ENCODE results near the gene CHIT1. TPM values are rescaled to one million over a fixed set of nuclear protein-coding genes. Genes with fewer than 3 reads are reported as not detected.

Gene CHIT1
- polyA plus RNA-seq, 1 donor from 2014 or later, result not detected

DNA sequence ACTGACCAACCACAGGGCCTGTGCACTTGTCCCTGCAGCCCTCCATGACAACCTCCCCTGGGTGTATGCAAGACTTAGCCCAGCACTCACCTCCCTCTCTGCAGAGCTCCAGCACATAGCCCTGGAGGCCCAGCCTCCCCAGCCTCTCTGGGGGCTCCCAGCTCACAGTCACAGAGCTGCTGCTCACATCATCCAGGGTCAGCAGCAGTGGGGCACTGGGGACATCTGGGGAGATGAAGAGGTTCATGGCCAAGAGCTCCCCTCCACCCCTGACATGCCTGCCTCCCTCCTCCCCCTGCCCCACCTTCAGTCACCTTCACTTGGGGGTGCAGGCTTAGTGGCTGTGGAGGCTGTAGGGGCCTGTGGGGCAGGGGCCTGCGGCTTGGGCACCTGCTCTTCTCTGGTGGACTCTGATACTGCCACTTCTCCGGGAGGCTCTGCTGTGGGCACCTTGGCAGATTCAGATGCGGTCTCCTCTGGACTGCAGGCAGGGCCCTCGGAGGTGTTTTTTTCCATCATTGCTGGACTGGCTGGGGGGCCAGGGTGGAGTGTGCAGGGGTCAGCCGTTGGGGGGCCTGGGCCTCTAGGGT, 54.1 kb downstream of the CHIT1 start, which contains the start of gene MYBPH:
Gene MYBPH (minus strand): TSS at position 590 of the 590 bp plus-strand sequence. CDS start 71 bp downstream, at position 519.
- Histone ChIP-seq H3K9me2 (ENCODE audit: insufficient read depth, low read length) (no peaks in the 10 kb centered on the region), H4K20me1 (ENCODE audit: insufficient read depth) (no peaks in the 10 kb centered on the region), H3K79me2 (replicated peaks; ENCODE audit: insufficient read depth, low read length) (no peaks in the 10 kb centered on the region), H3K27ac (ENCODE audit: low read length) (no peak within 1 kb of the TSS), H3K9me3 (ENCODE audit: low read length) (no peaks in the 10 kb centered on the region), H3K4me3 (ENCODE audit: low read length) (no peak within 1 kb of the TSS), H2AFZ (ENCODE audit: low read depth, low read length) (no peak within 1 kb of the TSS), H3K36me3 (ENCODE audit: insufficient read depth, low read length) (no peaks in the 10 kb centered on the region), H3F3A (ENCODE audit: insufficient read depth, low read length, poor library complexity, severe bottlenecking) (no peaks in the 10 kb centered on the region), H3K9ac (ENCODE audit: low read length) (no peak within 1 kb of the TSS), H3K4me2 (ENCODE audit: low read length) (no peak within 1 kb of the TSS), H3K27me3 (ENCODE audit: insufficient read depth, low read depth, low read length) (no peaks in the 10 kb centered on the region)
- TF ChIP-seq SMC3 (conservative IDR thresholded peaks at IDR 0.05; ENCODE audit: poor library complexity) (no peak), EP300 (conservative IDR thresholded peaks at IDR 0.05; ENCODE audit: poor library complexity, severe bottlenecking) (no peak), POLR2AphosphoS5 (IDR thresholded peaks at IDR 0.05) (no peak), MXI1 (conservative IDR thresholded peaks at IDR 0.05; ENCODE audit: poor library complexity, severe bottlenecking) (no peak), TAF1 (IDR thresholded peaks at IDR 0.05; ENCODE audit: low read depth) (no peak), CTCF (IDR thresholded peaks at IDR 0.05; ENCODE audit: poor library complexity, severe bottlenecking) (no peak), REST (IDR thresholded peaks at IDR 0.05; ENCODE audit: borderline replicate concordance) (no peak), RAD21 (conservative IDR thresholded peaks at IDR 0.05) (no peak), EZH2 (IDR thresholded peaks at IDR 0.05; ENCODE audit: borderline replicate concordance, insufficient read depth, low read length, poor library complexity, severe bottlenecking) (no peak)

DNA sequence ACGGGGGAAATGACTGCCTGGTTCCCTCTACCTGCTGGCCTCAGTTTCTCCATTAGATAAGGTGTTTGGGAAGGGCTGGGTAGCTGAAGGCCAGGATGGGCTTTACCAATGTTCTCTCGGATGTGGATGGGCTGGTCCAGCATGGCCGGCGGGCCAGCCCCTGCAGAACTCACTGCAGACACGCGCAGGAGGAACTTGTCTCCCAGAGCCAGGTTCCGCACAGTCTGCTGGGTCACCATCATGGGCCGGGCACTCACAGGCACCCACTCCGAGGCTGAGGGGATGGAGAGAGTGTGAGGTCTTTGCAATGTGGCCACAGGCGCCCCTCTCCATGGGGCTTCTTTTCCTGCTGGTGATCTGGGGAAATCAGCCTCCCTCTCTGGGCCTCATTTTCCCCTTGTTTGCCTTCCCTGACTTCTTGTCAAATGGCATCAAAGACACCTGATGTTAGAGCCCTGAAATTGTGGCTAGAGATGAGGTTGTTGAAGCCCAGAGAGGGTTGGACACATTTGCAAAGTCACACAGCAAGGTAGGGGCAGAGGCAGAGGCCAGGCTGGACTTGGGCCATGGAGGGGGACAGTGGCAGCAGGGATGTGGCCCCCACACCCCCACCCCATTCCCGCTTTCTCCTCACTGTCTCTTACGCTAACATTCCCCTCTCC, 55.0 kb downstream of the CHIT1 start:
- no peaks in the 10 kb centered on the region for H3F3A ChIP-seq (ENCODE audit: insufficient read depth, low read length, poor library complexity, severe bottlenecking)
- no peak overlapping the region for H3K4me3 ChIP-seq (ENCODE audit: low read length)
- H3K9me2 ChIP-seq (ENCODE audit: insufficient read depth, low read length), result no peaks in the 10 kb centered on the region
- no peaks in the 10 kb centered on the region for H3K79me2 ChIP-seq (replicated peaks; ENCODE audit: insufficient read depth, low read length)
- H3K9ac ChIP-seq (ENCODE audit: low read length), result no peak overlapping the region
- H3K27ac ChIP-seq (ENCODE audit: low read length), result no peak overlapping the region
- H3K27me3 ChIP-seq (ENCODE audit: insufficient read depth, low read depth, low read length), result no peaks in the 10 kb centered on the region
- H4K20me1 ChIP-seq (ENCODE audit: insufficient read depth), result no peaks in the 10 kb centered on the region
- H2AFZ ChIP-seq (ENCODE audit: low read depth, low read length), result no peak overlapping the region
- TF ChIP-seq POLR2AphosphoS5 (IDR thresholded peaks at IDR 0.05) (no peak), SMC3 (conservative IDR thresholded peaks at IDR 0.05; ENCODE audit: poor library complexity) (no peak), EZH2 (IDR thresholded peaks at IDR 0.05; ENCODE audit: borderline replicate concordance, insufficient read depth, low read length, poor library complexity, severe bottlenecking) (no peak), TAF1 (IDR thresholded peaks at IDR 0.05; ENCODE audit: low read depth) (no peak), REST (IDR thresholded peaks at IDR 0.05; ENCODE audit: borderline replicate concordance) (no peak), MXI1 (conservative IDR thresholded peaks at IDR 0.05; ENCODE audit: poor library complexity, severe bottlenecking) (no peak), EP300 (conservative IDR thresholded peaks at IDR 0.05; ENCODE audit: poor library complexity, severe bottlenecking) (no peak), RAD21 (conservative IDR thresholded peaks at IDR 0.05) (no peak), CTCF (IDR thresholded peaks at IDR 0.05; ENCODE audit: poor library complexity, severe bottlenecking) (no peak)
- H3K9me3 ChIP-seq (ENCODE audit: low read length), result no peaks in the 10 kb centered on the region
- no peak overlapping the region for H3K4me2 ChIP-seq (ENCODE audit: low read length)
- H3K36me3 ChIP-seq (ENCODE audit: insufficient read depth, low read length), result no peaks in the 10 kb centered on the region
